Transverse colon (tissue), 3 donors: ENCODE data around the gene HES3.

Source experiments
- CTCF ChIP-seq, 5 experiments: fragments of 200-600 bp in 3 of 5; fragments of 450-650 bp in 2 of 5; sonication (generic) in 3 of 5; IDR thresholded peaks; 1 replicate in 2 of 5; 2 replicates in 3 of 5; pipeline ENCODE4 v1.5.1; 2016 to 2017; ENCODE audit warnings: antibody characterized with exemption in 5 of 5, inconsistent platforms in 3 of 5, mild to moderate bottlenecking in 2 of 5, moderate library complexity in 1 of 5
- EP300 ChIP-seq: sonication (generic); formaldehyde crosslinking; IDR thresholded peaks from one replicate; pipeline ENCODE4 v1.6.1; 2017; ENCODE audit warnings: antibody characterized with exemption, low read depth
- POLR2A ChIP-seq: fragments of 450-650 bp; IDR thresholded peaks from one replicate; pipeline ENCODE4 v1.6.1; 2016; ENCODE audit warnings: antibody characterized with exemption, mild to moderate bottlenecking, moderate library complexity

GRCh38 chr1:6257541-6258069 lies 13.6 kb downstream of the HES3 start:
- no peak for TF ChIP-seq CTCF (IDR thresholded peaks at IDR 0.05)
- no peak for TF ChIP-seq EP300
- TF ChIP-seq POLR2A, result no peak
